BLaER1 treated with 17β-estradiol and CSF1 and Interleukin-3, amounts not matched to agents 10 nM and 100 nM (cell line): ENCODE results near the gene ARSI.
A peak's percentile ranks its signal among the peaks of the same experiment; 100 is the strongest.

ENCODE experiments used
- H3K27ac ChIP-seq, 11 experiments: shearing (Covaris generic); formaldehyde crosslinking; 2 replicates each; pipeline ENCODE4 v1.8.1; 2022
- H3K27me3 ChIP-seq, 11 experiments: shearing (Covaris generic); formaldehyde crosslinking; 2 replicates each; pipeline ENCODE4 v1.8.1; 2022
- H3K36me3 ChIP-seq, 11 experiments: shearing (Covaris generic); formaldehyde crosslinking; 2 replicates each; pipeline ENCODE4 v1.8.1; 2022
- H3K4me1 ChIP-seq, 10 experiments: shearing (Covaris generic); formaldehyde crosslinking; 2 replicates each; pipeline ENCODE4 v1.8.1; 2022
- H3K4me2 ChIP-seq, 11 experiments: shearing (Covaris generic); formaldehyde crosslinking; 2 replicates each; pipeline ENCODE4 v1.8.1; 2022
- H3K4me3 ChIP-seq, 10 experiments: shearing (Covaris generic); formaldehyde crosslinking; 2 replicates each; pipeline ENCODE4 v1.8.1; 2022
- H3K9ac ChIP-seq, 11 experiments: shearing (Covaris generic); formaldehyde crosslinking; 2 replicates each; pipeline ENCODE4 v1.8.1; 2022
- H3K9me3 ChIP-seq, 11 experiments: shearing (Covaris generic); formaldehyde crosslinking; replicated peaks in 1 of 11; 2 replicates each; pipeline ENCODE4 v1.8.1; 2022
- H4K20me1 ChIP-seq, 11 experiments: shearing (Covaris generic); formaldehyde crosslinking; 2 replicates each; pipeline ENCODE4 v1.8.1; 2022
- Cebpa-rat ChIP-seq, 11 experiments: shearing (Covaris generic); IDR thresholded peaks; 2 replicates each; pipeline ENCODE4 v1.8.1; 2022

ARSI gene

GRCh38 chr5:150293091-150293941, 9.4 kb downstream of the ARSI start:
- Histone ChIP-seq H3K4me2 (peak overlapping the region; percentile 67 to 99 (median 90)), H3K4me3 (0 out of 20 replicates have a peak overlapping the region, but pooled peaks of 1 of the 10 experiments have one; percentile 18), H3K27me3 (no peaks in the 10 kb centered on the region), H3K9ac (peak overlapping the region in 8 of 11 experiments; percentile 5 to 70 (median 25); a peak in 13 of 22 replicates), H3K4me1 (peaks cover 38 to 61% (median 46%) of the 10 kb centered on the region in 10 experiments), H3K9me3 (no peaks in the 10 kb centered on the region), H3K36me3 (no peaks in the 10 kb centered on the region), H4K20me1 (no peaks in the 10 kb centered on the region), H3K27ac (peak overlapping the region in 8 of 11 experiments; percentile 25 to 77 (median 60); a peak in 13 of 22 replicates)
- no peak for TF ChIP-seq Cebpa-rat (IDR thresholded peaks at IDR 0.05)

- TF ChIP-seq Cebpa-rat (IDR thresholded peaks at IDR 0.05): peak in 1 of 11 experiments; percentile 29; a peak in 1 of 22 replicates
- H3K27me3 ChIP-seq: no peaks in the 10 kb centered on the region
Observed at GRCh38 chr5:150291388-150292385, 11.0 kb downstream of the ARSI start.

GRCh38 chr5:150289551-150290390, 12.9 kb downstream of the ARSI start, which contains the start of gene CAMK2A:
TSS of gene CAMK2A (minus strand) at chr5:150289773. CDS start at chr5:150289625, 148 bp downstream.
- H3K9me3 ChIP-seq: no peaks in the 10 kb centered on the region
- H3K36me3 ChIP-seq: no peaks in the 10 kb centered on the region
- H3K27me3 ChIP-seq: no peaks in the 10 kb centered on the region
- H3K4me1 ChIP-seq: peaks cover 30 to 71% (median 52%) of the 10 kb centered on the region in 10 experiments
- no peak for TF ChIP-seq Cebpa-rat (IDR thresholded peaks at IDR 0.05)
- no peaks in the 10 kb centered on the region for H4K20me1 ChIP-seq
- H3K27ac ChIP-seq: no peak within 1 kb of the TSS
- peak within 1 kb of the TSS in 2 of 11 experiments; percentile 98 to 99; a peak in 2 of 22 replicates for H3K4me2 ChIP-seq
- H3K4me3 ChIP-seq: no peak within 1 kb of the TSS
- no peak within 1 kb of the TSS for H3K9ac ChIP-seq

More at GRCh38 chr5:150291388-150292385, 11.0 kb downstream of the ARSI start:
- Histone ChIP-seq H3K36me3 (no peaks in the 10 kb centered on the region), H3K27ac (peak overlapping the region in 7 of 11 experiments; percentile 7 to 77 (median 65); a peak in 13 of 22 replicates), H4K20me1 (no peaks in the 10 kb centered on the region), H3K9ac (peak overlapping the region in 7 of 11 experiments; percentile 22 to 70 (median 59); a peak in 9 of 22 replicates), H3K4me1 (peaks cover 38 to 64% (median 47%) of the 10 kb centered on the region in 10 experiments), H3K4me3 (peak overlapping the region in 3 of 10 experiments; percentile 16 to 39 (median 25); a peak in 3 of 20 replicates), H3K4me2 (peak overlapping the region; percentile 67 to 99 (median 90)), H3K9me3 (no peaks in the 10 kb centered on the region)

- Histone ChIP-seq H3K9ac (no peak overlapping the region), H3K4me3 (no peak overlapping the region), H3K36me3 (no peaks in the 10 kb centered on the region), H3K4me2 (0 out of 22 replicates have a peak overlapping the region, but pooled peaks of 1 of the 11 experiments have one; percentile 13), H3K27me3 (no peaks in the 10 kb centered on the region), H4K20me1 (no peaks in the 10 kb centered on the region), H3K27ac (no peak overlapping the region), H3K9me3 (no peaks in the 10 kb centered on the region), H3K4me1 (peaks cover 25 to 61% (median 42%) of the 10 kb centered on the region in 10 experiments)
- TF ChIP-seq Cebpa-rat (IDR thresholded peaks at IDR 0.05): no peak
Observed at GRCh38 chr5:150288791-150289190, 13.9 kb downstream of the ARSI start.

- Histone ChIP-seq H3K4me3 (no peak overlapping the region), H3K27me3 (no peaks in the 10 kb centered on the region), H3K4me2 (no peak overlapping the region), H3K36me3 (no peaks in the 10 kb centered on the region), H3K27ac (no peak overlapping the region), H3K9me3 (no peaks in the 10 kb centered on the region), H3K9ac (no peak overlapping the region), H3K4me1 (peaks cover 21 to 56% (median 38%) of the 10 kb centered on the region in 10 experiments), H4K20me1 (no peaks in the 10 kb centered on the region)
- no peak for TF ChIP-seq Cebpa-rat (IDR thresholded peaks at IDR 0.05)
Observed at GRCh38 chr5:150288361-150288760, 14.3 kb downstream of the ARSI start.

GRCh38 chr5:150286820-150287219, 15.9 kb downstream of the ARSI start:
- no peak overlapping the region for H3K27ac ChIP-seq
- no peaks in the 10 kb centered on the region for H3K27me3 ChIP-seq
- no peak for TF ChIP-seq Cebpa-rat (IDR thresholded peaks at IDR 0.05)

GRCh38 chr5:150285114-150285513, 17.6 kb downstream of the ARSI start:
- no peak overlapping the region for H3K9ac ChIP-seq
- no peak overlapping the region for H3K4me2 ChIP-seq
- no peaks in the 10 kb centered on the region for H3K36me3 ChIP-seq
- H3K4me3 ChIP-seq: no peak overlapping the region
- H3K27me3 ChIP-seq: no peaks in the 10 kb centered on the region
- no peak for TF ChIP-seq Cebpa-rat (IDR thresholded peaks at IDR 0.05)
- no peak overlapping the region; a peak in 1 of 22 replicates for H3K27ac ChIP-seq
- H3K9me3 ChIP-seq: no peaks in the 10 kb centered on the region
- no peaks in the 10 kb centered on the region for H4K20me1 ChIP-seq
- H3K4me1 ChIP-seq: peaks cover 0 to 24% (median 14%) of the 10 kb centered on the region in 10 experiments; a peak in 12 of 20 replicates

More at GRCh38 chr5:150286820-150287219, 15.9 kb downstream of the ARSI start:
- no peak overlapping the region for H3K4me3 ChIP-seq
- no peak overlapping the region for H3K9ac ChIP-seq
- no peaks in the 10 kb centered on the region for H3K36me3 ChIP-seq
- peaks cover 6 to 41% (median 24%) of the 10 kb centered on the region in 10 experiments for H3K4me1 ChIP-seq
- peak overlapping the region in 2 of 11 experiments; percentile 41 to 49; a peak in 4 of 22 replicates for H3K4me2 ChIP-seq
- H3K9me3 ChIP-seq: no peaks in the 10 kb centered on the region
- no peaks in the 10 kb centered on the region for H4K20me1 ChIP-seq

- no peak overlapping the region for H3K9ac ChIP-seq
- no peaks in the 10 kb centered on the region for H4K20me1 ChIP-seq
- no peak overlapping the region for H3K4me3 ChIP-seq
- no peaks in the 10 kb centered on the region for H3K27me3 ChIP-seq
- peaks cover 0 to 25% (median 14%) of the 10 kb centered on the region in 10 experiments; a peak in 12 of 20 replicates for H3K4me1 ChIP-seq
- H3K27ac ChIP-seq: no peak overlapping the region
- TF ChIP-seq Cebpa-rat (IDR thresholded peaks at IDR 0.05): no peak
- H3K36me3 ChIP-seq: no peaks in the 10 kb centered on the region
- H3K4me2 ChIP-seq: no peak overlapping the region
- no peaks in the 10 kb centered on the region for H3K9me3 ChIP-seq
Observed at GRCh38 chr5:150284311-150284710, 18.4 kb downstream of the ARSI start.
